Muscle layer of duodenum (tissue), 2 donors: Measurements from ENCODE around the gene PIP5K1C.

Experiments used
- H3K27ac ChIP-seq: one replicate; pipeline ENCODE4 v1.7.0; 2013; ENCODE audit warnings: mild to moderate bottlenecking, low read length
- H3K27me3 ChIP-seq: one replicate; pipeline ENCODE4 v1.7.0; 2013; ENCODE audit warnings: low read depth, mild to moderate bottlenecking, control low read depth, low read length
- H3K36me3 ChIP-seq, 2 donors: one replicate each; pipeline ENCODE4 v1.7.0; 2013; ENCODE audit warnings: low read length in 2 of 2, control low read depth in 1 of 2, mild to moderate bottlenecking in 1 of 2; ENCODE audit not compliant: insufficient read depth in 2 of 2, control insufficient read depth in 1 of 2
- H3K4me1 ChIP-seq, 2 donors: one replicate each; pipeline ENCODE4 v1.7.0; 2013; ENCODE audit warnings: low read length in 2 of 2, mild to moderate bottlenecking in 2 of 2, control low read depth in 1 of 2, moderate library complexity in 1 of 2; ENCODE audit not compliant: insufficient read depth in 2 of 2, control insufficient read depth in 1 of 2
- H3K4me3 ChIP-seq, 2 donors: one replicate each; pipeline ENCODE4 v1.7.0; 2013; ENCODE audit warnings: low read length in 2 of 2, low read depth in 1 of 2, mild to moderate bottlenecking in 1 of 2
- H3K9me3 ChIP-seq, 2 donors: one replicate each; pipeline ENCODE4 v1.7.0; 2013; ENCODE audit warnings: low read length in 2 of 2, control low read depth in 1 of 2, mild to moderate bottlenecking in 1 of 2; ENCODE audit not compliant: control insufficient read depth in 1 of 2
- donor health status: healthy.

PIP5K1C gene

GRCh38 chr19:3698386-3698950, 1.8 kb downstream of the PIP5K1C start:
- Histone ChIP-seq H3K4me1 (peaks cover 0 to 16% of the 10 kb centered on the region in 2 donors), H3K27ac (peak overlapping the region; percentile 45), H3K4me3 (peak overlapping the region; percentile 37 to 43), H3K27me3 (no peaks in the 10 kb centered on the region), H3K36me3 (peaks cover 0 to 3% of the 10 kb centered on the region in 2 donors), H3K9me3 (no peaks in the 10 kb centered on the region)

DNA sequence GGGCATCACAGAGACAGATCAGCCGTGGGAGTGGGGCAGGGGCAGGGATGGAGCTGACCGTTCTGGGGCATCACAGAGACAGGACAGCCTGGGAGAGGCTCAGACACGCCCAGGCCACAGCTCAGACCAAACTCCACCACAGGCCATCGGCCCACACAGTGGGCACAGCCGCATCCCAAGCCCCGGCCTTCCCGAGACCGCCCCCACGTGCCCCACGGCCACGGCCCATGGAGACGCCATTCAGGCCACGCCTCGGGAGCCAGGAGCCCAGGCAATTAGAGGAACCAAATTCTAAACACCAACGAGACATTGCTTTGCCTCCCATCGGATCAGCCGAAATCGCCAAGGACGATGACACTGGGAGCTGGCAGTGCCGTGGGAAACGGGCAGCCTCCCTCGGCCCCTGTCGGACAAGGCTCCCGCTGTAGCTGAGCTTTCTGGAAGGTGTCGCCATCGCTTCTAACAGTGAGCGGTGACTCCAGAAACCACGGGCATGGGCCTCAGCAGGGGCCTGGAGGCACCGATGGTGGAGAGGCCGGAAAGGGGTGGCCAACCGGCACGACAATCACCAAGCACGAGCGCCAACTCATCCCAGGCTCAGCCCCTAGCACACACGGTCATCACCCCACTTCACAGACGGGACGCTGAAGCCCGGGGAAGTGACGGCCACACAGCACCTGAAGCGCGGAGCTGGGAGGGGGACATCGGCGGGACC, 2.4 kb downstream of the PIP5K1C start:
- H3K9me3 ChIP-seq: no peaks in the 10 kb centered on the region
- no peaks in the 10 kb centered on the region for H3K27me3 ChIP-seq
- H3K27ac ChIP-seq: peak overlapping the region; percentile 45
- peak overlapping the region; percentile 37 to 43 for H3K4me3 ChIP-seq
- H3K4me1 ChIP-seq: peaks cover 0 to 23% of the 10 kb centered on the region in 2 donors
- peaks cover 0 to 3% of the 10 kb centered on the region in 2 donors for H3K36me3 ChIP-seq

DNA sequence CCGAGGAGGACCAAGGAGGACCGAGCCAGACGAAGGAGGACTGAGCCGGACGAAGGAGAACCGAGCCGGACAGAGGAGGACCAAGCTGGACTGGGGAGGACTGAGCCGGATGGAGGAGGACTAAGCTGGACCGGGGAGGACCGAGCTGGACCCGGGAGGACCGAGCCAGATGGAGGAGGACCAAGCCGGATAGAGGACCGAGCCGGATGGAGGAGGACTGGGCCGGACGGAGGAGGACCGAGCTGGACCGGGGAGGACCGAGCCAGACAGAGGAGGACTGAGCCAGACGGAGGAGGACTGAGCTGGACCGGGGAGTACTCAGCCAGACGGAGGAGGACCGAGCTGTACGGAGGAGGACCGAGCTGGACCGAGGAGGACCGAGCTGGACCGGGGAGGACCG, 3.2 kb downstream of the PIP5K1C start:
- Histone ChIP-seq H3K4me3 (no peak overlapping the region), H3K9me3 (no peaks in the 10 kb centered on the region), H3K4me1 (peaks cover 0 to 23% of the 10 kb centered on the region in 2 donors), H3K36me3 (peaks cover 0 to 3% of the 10 kb centered on the region in 2 donors), H3K27ac (no peak overlapping the region), H3K27me3 (no peaks in the 10 kb centered on the region)

GRCh38 chr19:3696660-3696995, 3.6 kb downstream of the PIP5K1C start:
- Histone ChIP-seq H3K9me3 (no peaks in the 10 kb centered on the region), H3K4me3 (no peak overlapping the region), H3K4me1 (peaks cover 0 to 23% of the 10 kb centered on the region in 2 donors), H3K27me3 (no peaks in the 10 kb centered on the region), H3K36me3 (peaks cover 0 to 3% of the 10 kb centered on the region in 2 donors), H3K27ac (no peak overlapping the region)

GRCh38 chr19:3695986-3696659, 4.1 kb downstream of the PIP5K1C start:
- Histone ChIP-seq H3K36me3 (peaks cover 0 to 3% of the 10 kb centered on the region in 2 donors), H3K27ac (no peak overlapping the region), H3K4me3 (no peak overlapping the region)

DNA sequence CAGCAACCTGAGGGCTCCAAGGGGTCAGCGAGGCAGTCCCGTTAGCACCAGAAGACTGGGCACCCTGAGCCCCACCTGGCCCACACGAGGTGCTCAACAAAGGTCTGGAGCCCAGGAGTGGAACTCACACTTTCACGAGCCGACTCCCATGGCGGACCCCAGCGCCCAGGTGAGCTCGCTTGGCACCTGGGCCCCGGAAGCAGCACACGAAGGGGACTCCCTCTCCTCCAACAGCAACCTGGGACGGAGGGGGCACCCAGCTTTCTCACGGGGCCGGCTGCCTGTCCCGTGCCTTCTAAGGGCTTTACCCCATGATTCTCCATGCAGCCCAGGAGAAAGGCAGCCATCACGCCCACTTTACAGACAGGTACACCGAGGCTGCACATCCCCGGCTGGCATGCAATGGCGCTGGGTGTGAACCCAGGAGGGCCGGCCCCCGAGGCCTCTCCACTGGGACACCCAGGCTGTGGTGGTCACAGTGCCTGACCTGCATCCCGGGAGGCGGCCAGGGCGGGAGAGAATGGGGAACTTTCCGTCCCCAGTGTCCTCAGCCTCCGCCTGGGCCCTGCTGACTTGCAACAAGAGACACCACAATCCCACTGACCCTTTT, 5.0 kb downstream of the PIP5K1C start:
- Histone ChIP-seq H3K27ac (no peak overlapping the region), H3K4me1 (peaks cover 0 to 23% of the 10 kb centered on the region in 2 donors), H3K27me3 (no peaks in the 10 kb centered on the region), H3K9me3 (no peaks in the 10 kb centered on the region), H3K36me3 (peaks cover 0 to 11% of the 10 kb centered on the region in 2 donors), H3K4me3 (no peak overlapping the region)

More at GRCh38 chr19:3695986-3696659, 4.1 kb downstream of the PIP5K1C start:
- Histone ChIP-seq H3K9me3 (no peaks in the 10 kb centered on the region), H3K4me1 (peaks cover 0 to 23% of the 10 kb centered on the region in 2 donors), H3K27me3 (no peaks in the 10 kb centered on the region)

DNA sequence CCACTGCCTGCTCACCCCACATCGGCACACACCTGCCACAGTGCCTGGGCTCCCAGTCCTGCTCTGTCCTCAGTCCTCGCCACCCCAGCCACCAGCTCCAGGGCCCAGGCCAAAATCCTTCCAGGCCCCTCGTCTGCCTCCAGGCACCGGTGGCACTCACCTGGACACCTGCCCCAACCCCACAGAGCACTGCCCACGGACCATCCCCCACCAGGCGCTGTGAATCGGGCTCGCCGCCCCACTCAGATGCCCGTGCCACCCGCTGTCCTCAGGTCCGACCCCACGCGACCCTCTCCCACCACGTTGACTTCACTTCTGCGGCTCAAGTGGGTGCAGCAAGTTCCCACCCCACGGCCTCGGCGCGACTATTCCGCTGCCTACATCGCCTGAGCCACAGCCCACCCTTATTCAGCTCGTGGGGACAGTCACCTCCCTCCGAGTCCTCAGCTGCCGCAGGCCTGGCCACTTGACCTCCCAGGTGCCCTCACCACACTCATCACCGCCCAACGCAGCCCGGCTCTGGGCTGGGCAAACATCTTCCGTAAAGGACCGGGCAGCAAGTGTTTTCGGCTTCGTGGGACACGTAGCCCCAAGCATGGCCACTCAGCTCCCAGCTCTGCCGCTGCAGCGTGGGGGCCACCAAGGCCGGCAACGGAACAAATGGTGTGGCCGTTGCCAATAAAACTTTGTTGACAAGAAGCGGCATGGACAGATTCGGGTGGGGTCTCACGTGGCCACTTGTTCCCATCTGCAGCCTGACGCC, 5.7 kb downstream of the PIP5K1C start:
- no peak overlapping the region for H3K27ac ChIP-seq
- H3K36me3 ChIP-seq: peaks cover 0 to 14% of the 10 kb centered on the region in 2 donors
- H3K9me3 ChIP-seq: no peaks in the 10 kb centered on the region
- peaks cover 0 to 23% of the 10 kb centered on the region in 2 donors for H3K4me1 ChIP-seq
- H3K27me3 ChIP-seq: no peaks in the 10 kb centered on the region
- H3K4me3 ChIP-seq: no peak overlapping the region

DNA sequence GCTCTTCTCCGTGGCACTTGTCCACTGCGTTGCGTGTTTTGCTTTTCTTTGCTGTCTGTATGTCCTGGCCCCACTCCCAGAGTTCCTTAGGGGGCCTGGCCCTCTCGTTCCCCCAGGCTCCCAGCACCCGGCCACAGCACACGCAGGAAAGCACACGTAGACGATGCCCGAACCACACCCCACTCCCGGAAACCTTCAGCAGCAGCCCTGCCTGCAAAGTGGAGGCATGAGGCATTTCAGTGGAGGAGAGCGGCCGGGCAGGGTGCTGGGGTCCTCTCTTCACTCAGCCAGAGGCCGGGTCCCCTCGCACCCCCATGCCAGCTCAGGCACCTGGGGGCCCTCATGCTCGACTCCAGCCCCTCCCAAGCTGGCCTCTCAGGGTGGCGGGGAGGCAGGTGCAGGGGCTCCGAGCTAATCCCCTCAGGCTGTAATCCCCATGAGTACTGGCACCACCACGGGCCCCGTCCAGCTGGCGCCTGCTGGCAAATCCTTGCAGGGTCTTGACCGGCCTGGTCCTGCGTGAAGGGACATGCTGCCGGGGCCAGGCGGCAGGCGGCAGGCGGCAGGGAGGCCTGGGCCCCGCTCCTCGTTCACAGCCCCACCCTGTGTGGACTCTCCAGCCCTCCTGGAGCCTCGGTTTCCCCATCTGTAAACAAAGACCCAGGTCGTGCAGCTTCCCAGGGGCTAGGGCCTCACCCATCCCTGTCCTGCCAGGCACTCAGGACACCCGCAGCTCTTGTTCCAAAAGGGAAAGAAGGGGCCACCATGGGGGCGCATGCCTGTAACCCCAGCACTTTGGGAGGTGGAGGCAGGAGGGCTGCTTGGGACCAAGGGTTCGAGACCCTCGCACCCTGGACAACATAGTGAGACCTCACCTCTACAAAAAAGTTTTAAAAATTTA, 7.0 kb downstream of the PIP5K1C start:
- Histone ChIP-seq H3K9me3 (no peaks in the 10 kb centered on the region), H3K36me3 (peaks cover 0 to 14% of the 10 kb centered on the region in 2 donors), H3K27me3 (no peaks in the 10 kb centered on the region), H3K27ac (no peak overlapping the region), H3K4me1 (peaks cover 0 to 26% of the 10 kb centered on the region in 2 donors), H3K4me3 (peak overlapping the region in 1 of 2 donors; percentile 13)

- H3K4me1 ChIP-seq: peaks cover 0 to 31% of the 10 kb centered on the region in 2 donors
- H3K27me3 ChIP-seq: no peaks in the 10 kb centered on the region
- no peak overlapping the region for H3K4me3 ChIP-seq
- no peak overlapping the region for H3K27ac ChIP-seq
- H3K36me3 ChIP-seq: peaks cover 0 to 14% of the 10 kb centered on the region in 2 donors
- no peaks in the 10 kb centered on the region for H3K9me3 ChIP-seq
Measured at GRCh38 chr19:3692141-3693024, 7.9 kb downstream of the PIP5K1C start.
